ENCODE data around the gene TNFSF10. TPM values are rescaled to one million over a fixed set of nuclear protein-coding genes. Genes with fewer than 3 reads are reported as not detected.

The TNFSF10 gene
- polyA plus RNA-seq, 1 donor from 2014 or later = not detected

DNA sequence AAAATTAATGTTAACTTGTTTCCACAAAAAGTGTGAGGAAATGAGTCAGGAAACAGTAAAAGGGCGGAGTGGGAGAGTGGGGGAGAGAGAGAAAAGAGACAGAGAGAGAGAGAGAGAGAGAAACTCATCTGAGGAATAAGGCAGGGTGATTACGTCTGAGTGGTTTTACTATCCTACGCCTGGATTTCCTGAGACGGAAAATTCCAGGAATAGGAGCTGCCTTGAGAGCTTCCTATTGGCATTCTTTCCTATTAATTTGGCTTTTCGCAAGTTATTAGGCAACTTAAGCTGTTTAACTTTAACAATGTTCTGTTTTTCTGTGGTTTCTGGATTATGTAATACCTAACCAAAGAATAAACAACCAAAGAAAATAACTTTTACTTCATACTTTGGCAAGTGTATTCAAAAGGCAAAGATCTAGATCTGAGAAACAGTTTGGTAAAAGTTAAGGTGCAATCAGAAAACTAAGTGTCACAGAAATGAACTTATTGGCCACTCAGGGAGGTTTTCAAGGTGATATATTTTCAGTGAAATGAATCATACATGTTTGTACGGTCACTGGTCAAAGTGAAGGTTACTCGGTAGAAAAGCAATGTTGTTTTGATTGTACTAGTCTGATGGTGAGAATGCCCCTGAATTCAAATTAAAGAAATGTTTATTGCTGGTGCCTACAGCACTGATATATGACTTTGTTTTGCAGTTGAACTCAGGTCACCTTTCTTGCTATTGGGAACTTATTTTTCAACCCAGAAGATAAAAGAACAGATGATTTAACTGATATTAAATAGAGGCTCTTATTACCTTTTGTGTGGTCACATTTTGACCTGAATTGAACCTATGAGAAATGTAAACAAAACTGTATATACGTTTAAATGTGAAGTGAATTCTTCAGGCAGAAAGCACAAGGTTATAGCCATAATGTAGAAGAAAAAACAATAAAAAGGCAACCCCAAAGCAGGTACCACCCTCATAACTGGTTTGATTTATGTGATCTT, 39.9 kb upstream of the TNFSF10 start:
- Histone ChIP-seq H2AFZ (ENCODE audit: low read depth, low read length) (no peak overlapping the region), H3K4me2 (ENCODE audit: low read length) (no peak overlapping the region)

DNA sequence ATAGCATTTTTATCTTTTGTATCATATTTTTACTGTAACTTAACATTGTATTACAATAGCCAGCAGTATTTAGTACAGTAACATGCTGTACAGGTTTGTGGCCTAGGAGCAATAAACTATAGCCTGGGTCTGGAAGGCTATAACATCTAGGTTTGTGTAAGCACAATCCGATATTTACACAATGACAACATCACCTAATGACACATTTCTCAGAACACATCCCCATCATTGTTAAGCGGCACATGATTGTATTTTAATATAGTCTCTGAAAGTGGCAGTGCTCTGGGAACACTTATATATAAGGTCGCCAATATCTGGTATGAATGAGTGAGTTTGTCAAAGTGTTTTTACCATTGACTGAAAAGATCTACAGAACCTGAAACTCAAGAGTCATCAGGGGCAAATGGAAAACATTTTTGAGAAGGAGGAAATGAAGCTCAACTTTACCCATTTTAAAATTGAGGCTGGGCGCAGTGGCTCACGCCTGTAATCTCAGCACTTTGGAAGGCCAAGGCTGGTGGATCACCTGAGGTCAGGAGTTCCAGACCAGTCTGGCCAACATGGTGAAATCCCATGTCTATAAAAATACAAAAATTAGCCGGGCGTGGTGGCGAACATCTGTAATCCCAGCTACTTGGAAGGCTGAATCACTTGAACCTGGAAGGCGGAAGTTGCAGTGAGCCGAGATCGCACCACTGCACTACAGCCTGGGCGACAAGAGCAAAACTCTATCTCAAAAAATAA, 38.8 kb upstream of the TNFSF10 start:
- Histone ChIP-seq H3F3A (ENCODE audit: insufficient read depth, low read length, poor library complexity, severe bottlenecking) (no peaks in the 10 kb centered on the region), H3K79me2 (replicated peaks; ENCODE audit: insufficient read depth, low read length) (no peaks in the 10 kb centered on the region), H3K27ac (ENCODE audit: low read length) (no peak overlapping the region), H3K9me2 (ENCODE audit: insufficient read depth, low read length) (no peaks in the 10 kb centered on the region), H4K20me1 (ENCODE audit: insufficient read depth) (no peaks in the 10 kb centered on the region), H3K9me3 (ENCODE audit: low read length) (no peaks in the 10 kb centered on the region), H3K4me2 (ENCODE audit: low read length) (no peak overlapping the region), H3K9ac (ENCODE audit: low read length) (no peak overlapping the region), H3K27me3 (ENCODE audit: insufficient read depth, low read depth, low read length) (no peaks in the 10 kb centered on the region), H3K36me3 (ENCODE audit: insufficient read depth, low read length) (no peaks in the 10 kb centered on the region), H2AFZ (ENCODE audit: low read depth, low read length) (no peak overlapping the region), H3K4me3 (ENCODE audit: low read length) (no peak overlapping the region)
- no peak for TF ChIP-seq EP300 (conservative IDR thresholded peaks at IDR 0.05; ENCODE audit: poor library complexity, severe bottlenecking)
- TF ChIP-seq SMC3 (conservative IDR thresholded peaks at IDR 0.05; ENCODE audit: poor library complexity) = no peak
- TF ChIP-seq, protein P1, sequence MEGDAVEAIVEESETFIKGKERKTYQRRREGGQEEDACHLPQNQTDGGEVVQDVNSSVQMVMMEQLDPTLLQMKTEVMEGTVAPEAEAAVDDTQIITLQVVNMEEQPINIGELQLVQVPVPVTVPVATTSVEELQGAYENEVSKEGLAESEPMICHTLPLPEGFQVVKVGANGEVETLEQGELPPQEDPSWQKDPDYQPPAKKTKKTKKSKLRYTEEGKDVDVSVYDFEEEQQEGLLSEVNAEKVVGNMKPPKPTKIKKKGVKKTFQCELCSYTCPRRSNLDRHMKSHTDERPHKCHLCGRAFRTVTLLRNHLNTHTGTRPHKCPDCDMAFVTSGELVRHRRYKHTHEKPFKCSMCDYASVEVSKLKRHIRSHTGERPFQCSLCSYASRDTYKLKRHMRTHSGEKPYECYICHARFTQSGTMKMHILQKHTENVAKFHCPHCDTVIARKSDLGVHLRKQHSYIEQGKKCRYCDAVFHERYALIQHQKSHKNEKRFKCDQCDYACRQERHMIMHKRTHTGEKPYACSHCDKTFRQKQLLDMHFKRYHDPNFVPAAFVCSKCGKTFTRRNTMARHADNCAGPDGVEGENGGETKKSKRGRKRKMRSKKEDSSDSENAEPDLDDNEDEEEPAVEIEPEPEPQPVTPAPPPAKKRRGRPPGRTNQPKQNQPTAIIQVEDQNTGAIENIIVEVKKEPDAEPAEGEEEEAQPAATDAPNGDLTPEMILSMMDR (IDR thresholded peaks at IDR 0.05; ENCODE audit: poor library complexity, severe bottlenecking) = no peak
- TF ChIP-seq TAF1 (IDR thresholded peaks at IDR 0.05; ENCODE audit: low read depth) = no peak
- TF ChIP-seq MXI1 (conservative IDR thresholded peaks at IDR 0.05; ENCODE audit: poor library complexity, severe bottlenecking) = no peak
- TF ChIP-seq, protein P2, sequence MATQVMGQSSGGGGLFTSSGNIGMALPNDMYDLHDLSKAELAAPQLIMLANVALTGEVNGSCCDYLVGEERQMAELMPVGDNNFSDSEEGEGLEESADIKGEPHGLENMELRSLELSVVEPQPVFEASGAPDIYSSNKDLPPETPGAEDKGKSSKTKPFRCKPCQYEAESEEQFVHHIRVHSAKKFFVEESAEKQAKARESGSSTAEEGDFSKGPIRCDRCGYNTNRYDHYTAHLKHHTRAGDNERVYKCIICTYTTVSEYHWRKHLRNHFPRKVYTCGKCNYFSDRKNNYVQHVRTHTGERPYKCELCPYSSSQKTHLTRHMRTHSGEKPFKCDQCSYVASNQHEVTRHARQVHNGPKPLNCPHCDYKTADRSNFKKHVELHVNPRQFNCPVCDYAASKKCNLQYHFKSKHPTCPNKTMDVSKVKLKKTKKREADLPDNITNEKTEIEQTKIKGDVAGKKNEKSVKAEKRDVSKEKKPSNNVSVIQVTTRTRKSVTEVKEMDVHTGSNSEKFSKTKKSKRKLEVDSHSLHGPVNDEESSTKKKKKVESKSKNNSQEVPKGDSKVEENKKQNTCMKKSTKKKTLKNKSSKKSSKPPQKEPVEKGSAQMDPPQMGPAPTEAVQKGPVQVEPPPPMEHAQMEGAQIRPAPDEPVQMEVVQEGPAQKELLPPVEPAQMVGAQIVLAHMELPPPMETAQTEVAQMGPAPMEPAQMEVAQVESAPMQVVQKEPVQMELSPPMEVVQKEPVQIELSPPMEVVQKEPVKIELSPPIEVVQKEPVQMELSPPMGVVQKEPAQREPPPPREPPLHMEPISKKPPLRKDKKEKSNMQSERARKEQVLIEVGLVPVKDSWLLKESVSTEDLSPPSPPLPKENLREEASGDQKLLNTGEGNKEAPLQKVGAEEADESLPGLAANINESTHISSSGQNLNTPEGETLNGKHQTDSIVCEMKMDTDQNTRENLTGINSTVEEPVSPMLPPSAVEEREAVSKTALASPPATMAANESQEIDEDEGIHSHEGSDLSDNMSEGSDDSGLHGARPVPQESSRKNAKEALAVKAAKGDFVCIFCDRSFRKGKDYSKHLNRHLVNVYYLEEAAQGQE (IDR thresholded peaks at IDR 0.05; ENCODE audit: borderline replicate concordance) = no peak
- no peak for TF ChIP-seq RAD21 (conservative IDR thresholded peaks at IDR 0.05)

More for the DNA sequence above, 39.9 kb upstream of the TNFSF10 start:
- H3K27ac ChIP-seq (ENCODE audit: low read length) = no peak overlapping the region
- no peaks in the 10 kb centered on the region for H3K36me3 ChIP-seq (ENCODE audit: insufficient read depth, low read length)
- H3K9me2 ChIP-seq (ENCODE audit: insufficient read depth, low read length) = no peaks in the 10 kb centered on the region
- H3K27me3 ChIP-seq (ENCODE audit: insufficient read depth, low read depth, low read length) = no peaks in the 10 kb centered on the region
- no peaks in the 10 kb centered on the region for H3K79me2 ChIP-seq (replicated peaks; ENCODE audit: insufficient read depth, low read length)
- H4K20me1 ChIP-seq (ENCODE audit: insufficient read depth) = no peaks in the 10 kb centered on the region
- no peak for TF ChIP-seq RAD21 (conservative IDR thresholded peaks at IDR 0.05)
- no peak for TF ChIP-seq EZH2 (IDR thresholded peaks at IDR 0.05; ENCODE audit: borderline replicate concordance, insufficient read depth, low read length, poor library complexity, severe bottlenecking)
- TF ChIP-seq MXI1 (conservative IDR thresholded peaks at IDR 0.05; ENCODE audit: poor library complexity, severe bottlenecking) = no peak
- no peak for TF ChIP-seq EP300 (conservative IDR thresholded peaks at IDR 0.05; ENCODE audit: poor library complexity, severe bottlenecking)
- TF ChIP-seq, protein P1 (IDR thresholded peaks at IDR 0.05; ENCODE audit: poor library complexity, severe bottlenecking) = no peak
- TF ChIP-seq TAF1 (IDR thresholded peaks at IDR 0.05; ENCODE audit: low read depth) = no peak
- TF ChIP-seq SMC3 (conservative IDR thresholded peaks at IDR 0.05; ENCODE audit: poor library complexity) = no peak
- no peak for TF ChIP-seq POLR2AphosphoS5 (IDR thresholded peaks at IDR 0.05)
- TF ChIP-seq, protein P2 (IDR thresholded peaks at IDR 0.05; ENCODE audit: borderline replicate concordance) = no peak
- no peaks in the 10 kb centered on the region for H3F3A ChIP-seq (ENCODE audit: insufficient read depth, low read length, poor library complexity, severe bottlenecking)
- H3K9me3 ChIP-seq (ENCODE audit: low read length) = no peaks in the 10 kb centered on the region
- no peak overlapping the region for H3K4me3 ChIP-seq (ENCODE audit: low read length)
- no peak overlapping the region for H3K9ac ChIP-seq (ENCODE audit: low read length)

All from neural cell (in vitro differentiated cells).